ENCODE results near the gene TNMD. TPM values are rescaled to one million over a fixed set of nuclear protein-coding genes. Genes with fewer than 3 reads are reported as not detected.

The TNMD gene
- polyA plus RNA-seq, 3 donors = not detected

- Histone ChIP-seq H4K20me1 (ENCODE audit: insufficient read depth, low read length) (no peaks in the 10 kb centered on the region), H3K36me3 (replicated peaks in 1 of 2; ENCODE audit: control insufficient read depth in 1 of 2, insufficient read depth in 2 of 2, low read length in 2 of 2) (no peaks in the 10 kb centered on the region), H3K9ac (ENCODE audit: insufficient read depth, low read length, poor library complexity, severe bottlenecking) (no peak overlapping the region), H3K4me2 (replicated peaks; ENCODE audit: extremely low read depth, low read length, poor library complexity, severe bottlenecking) (no peak overlapping the region), H3K27me3 (ENCODE audit: control insufficient read depth in 2 of 2, insufficient read depth in 2 of 2, low read length in 2 of 2) (peaks cover 19 to 26% of the 10 kb centered on the region in 2 donors), H3K27ac (ENCODE audit: low read depth in 1 of 2, low read length in 2 of 2) (no peak overlapping the region), H2AFZ (ENCODE audit: insufficient read depth, low read depth, low read length, poor library complexity, severe bottlenecking) (no peak overlapping the region), H3K79me2 (ENCODE audit: insufficient read depth, low read length) (no peaks in the 10 kb centered on the region), H3K4me1 (ENCODE audit: control insufficient read depth in 1 of 2, insufficient read depth in 2 of 2, low read length in 2 of 2) (peaks cover 0 to 3% of the 10 kb centered on the region in 2 donors), H3K4me3 (replicated peaks in 1 of 3; ENCODE audit: low read depth in 2 of 3, low read length in 3 of 3) (no peak overlapping the region), H3K9me3 (replicated peaks in 1 of 2; ENCODE audit: control insufficient read depth in 1 of 2, insufficient read depth in 1 of 2, low read length in 2 of 2) (no peaks in the 10 kb centered on the region)
- H3K4me1 Mint-ChIP-seq = peaks cover 7% of the 10 kb centered on the region
- H3K36me3 Mint-ChIP-seq = no peaks in the 10 kb centered on the region
- H3K27ac Mint-ChIP-seq = no peak overlapping the region
- no peak overlapping the region for H3K4me3 Mint-ChIP-seq
- no CpG with 5 or more reads among the region's 1 CpG for WGBS (ENCODE audit: insufficient coverage)
- H3K9me3 Mint-ChIP-seq = peaks cover 0 to 2% (median 0%) of the 10 kb centered on the region in 7 donors
- TF ChIP-seq CTCF (IDR thresholded peaks at IDR 0.05) = no peak
- H3K27me3 Mint-ChIP-seq (ENCODE audit: low read depth in 3 of 3) = peaks cover 21 to 41% (median 23%) of the 10 kb centered on the region in 3 donors
- DNase-seq = no peak
- intact Hi-C loops (cut with micrococcal nuclease) = no loop called here
These were observed 62.4 kb downstream of the TNMD start for GRCh38 chrX:100647095-100647494.

DNA sequence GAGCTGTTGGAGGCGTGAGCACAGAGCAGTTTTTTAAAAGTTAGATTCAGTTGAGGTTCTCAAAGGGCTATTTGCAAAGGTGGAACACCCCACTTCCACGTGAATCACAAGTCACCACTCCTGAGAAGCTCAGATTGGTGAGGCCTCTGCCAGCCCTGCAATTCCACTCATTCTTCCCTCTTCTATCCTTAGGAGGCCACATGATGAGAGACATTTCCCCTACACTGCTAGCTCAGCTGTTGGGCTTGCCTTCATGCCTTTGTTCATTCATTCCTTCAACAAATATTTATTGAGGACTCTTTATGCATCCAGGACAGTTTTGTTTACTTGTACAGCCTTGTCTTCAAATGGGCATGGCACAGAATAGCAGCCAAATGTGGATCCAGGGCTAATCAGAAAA is 63.0 kb downstream of the TNMD start:
- peaks cover 21 to 27% of the 10 kb centered on the region in 2 donors for H3K27me3 ChIP-seq (ENCODE audit: control insufficient read depth in 2 of 2, insufficient read depth in 2 of 2, low read length in 2 of 2)
- Mint-ChIP-seq H3K4me1 (peaks cover 7% of the 10 kb centered on the region), H3K36me3 (no peaks in the 10 kb centered on the region), H3K27me3 (ENCODE audit: low read depth in 3 of 3) (peaks cover 18 to 42% (median 20%) of the 10 kb centered on the region in 3 donors), H3K4me3 (peak overlapping the region in 1 of 2 donors; percentile 53), H3K9me3 (peaks cover 0 to 2% (median 0%) of the 10 kb centered on the region in 7 donors), H3K27ac (no peak overlapping the region)
- no peak for TF ChIP-seq CTCF (IDR thresholded peaks at IDR 0.05)
- intact Hi-C loops (cut with micrococcal nuclease) = no loop called here
- H3K9me3 ChIP-seq (replicated peaks in 1 of 2; ENCODE audit: control insufficient read depth in 1 of 2, insufficient read depth in 1 of 2, low read length in 2 of 2) = no peaks in the 10 kb centered on the region
- H3K9ac ChIP-seq (ENCODE audit: insufficient read depth, low read length, poor library complexity, severe bottlenecking) = no peak overlapping the region
- H3K4me3 ChIP-seq (replicated peaks in 1 of 3; ENCODE audit: low read depth in 2 of 3, low read length in 3 of 3) = no peak overlapping the region
- H3K79me2 ChIP-seq (ENCODE audit: insufficient read depth, low read length) = no peaks in the 10 kb centered on the region
- H3K4me2 ChIP-seq (replicated peaks; ENCODE audit: extremely low read depth, low read length, poor library complexity, severe bottlenecking) = no peak overlapping the region
- H3K27ac ChIP-seq (ENCODE audit: low read depth in 1 of 2, low read length in 2 of 2) = no peak overlapping the region
- no peak for DNase-seq
- H4K20me1 ChIP-seq (ENCODE audit: insufficient read depth, low read length) = no peaks in the 10 kb centered on the region
- no peak overlapping the region for H2AFZ ChIP-seq (ENCODE audit: insufficient read depth, low read depth, low read length, poor library complexity, severe bottlenecking)
- 80% methylated on average over 1 of the region's 2 CpGs for WGBS (ENCODE audit: insufficient coverage)
- H3K4me1 ChIP-seq (ENCODE audit: control insufficient read depth in 1 of 2, insufficient read depth in 2 of 2, low read length in 2 of 2) = peaks cover 0 to 3% of the 10 kb centered on the region in 2 donors
- H3K36me3 ChIP-seq (replicated peaks in 1 of 2; ENCODE audit: control insufficient read depth in 1 of 2, insufficient read depth in 2 of 2, low read length in 2 of 2) = no peaks in the 10 kb centered on the region

Data from CD14-positive monocyte (primary cell).